Measurements from ENCODE around the gene AMBRA1.

Gene AMBRA1

DNA sequence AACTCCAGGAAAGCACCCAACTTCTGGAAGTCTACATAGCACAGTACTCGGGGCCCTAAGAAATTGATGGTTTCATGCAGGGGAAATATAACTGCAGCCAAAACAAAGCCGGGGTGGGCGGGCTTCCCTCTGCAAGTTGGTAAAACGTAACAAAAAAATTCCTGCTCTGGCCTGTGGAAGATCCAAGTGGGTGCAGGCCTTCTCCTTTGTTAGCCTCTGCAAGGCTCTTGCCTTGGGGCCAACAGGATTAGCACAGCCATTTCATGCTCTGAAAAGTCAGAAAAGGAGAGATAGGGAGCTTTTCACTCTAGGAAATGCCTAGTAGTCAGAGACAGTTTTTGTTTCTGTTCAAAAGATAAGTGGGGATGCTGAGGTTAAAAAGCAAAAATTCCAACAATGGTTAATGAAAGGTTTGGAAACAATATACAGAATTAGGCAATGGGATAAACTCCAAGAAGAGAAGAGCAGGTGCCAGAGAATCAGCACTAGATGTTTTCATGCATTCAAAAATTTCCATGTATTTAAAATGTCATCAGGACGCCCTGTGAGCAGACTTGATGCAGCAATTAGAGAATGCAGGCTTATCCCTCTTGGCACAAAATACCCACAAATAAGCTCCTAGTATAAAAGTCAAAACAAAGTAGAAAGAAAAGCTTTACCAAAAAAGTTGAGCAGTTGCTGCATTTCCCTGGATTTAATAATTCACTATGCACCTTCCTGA is 130.0 kb downstream of the AMBRA1 start:
- DNase-seq: no peak

DNA sequence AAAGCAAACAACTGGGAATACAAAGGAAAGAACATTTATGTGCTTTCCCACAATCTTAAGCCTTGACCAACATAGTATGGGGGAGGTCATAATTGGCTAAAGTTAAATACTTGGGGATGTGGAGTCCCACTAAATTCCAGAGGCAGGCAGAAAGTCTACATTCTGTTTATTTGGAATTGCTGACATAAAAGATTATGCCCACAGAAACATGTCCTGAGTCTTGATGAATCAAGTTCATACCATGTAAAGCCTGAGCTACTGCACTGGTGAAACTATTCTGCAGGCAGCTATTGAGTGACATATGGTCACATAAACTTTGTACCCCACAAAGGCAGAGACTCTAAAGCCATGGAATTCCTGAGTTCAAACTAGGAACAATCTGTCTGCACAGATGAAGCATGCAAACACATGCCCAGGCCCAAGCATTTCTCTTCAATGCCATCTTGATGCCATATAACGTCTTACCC is 132.3 kb downstream of the AMBRA1 start:
- no peak for DNase-seq

DNA sequence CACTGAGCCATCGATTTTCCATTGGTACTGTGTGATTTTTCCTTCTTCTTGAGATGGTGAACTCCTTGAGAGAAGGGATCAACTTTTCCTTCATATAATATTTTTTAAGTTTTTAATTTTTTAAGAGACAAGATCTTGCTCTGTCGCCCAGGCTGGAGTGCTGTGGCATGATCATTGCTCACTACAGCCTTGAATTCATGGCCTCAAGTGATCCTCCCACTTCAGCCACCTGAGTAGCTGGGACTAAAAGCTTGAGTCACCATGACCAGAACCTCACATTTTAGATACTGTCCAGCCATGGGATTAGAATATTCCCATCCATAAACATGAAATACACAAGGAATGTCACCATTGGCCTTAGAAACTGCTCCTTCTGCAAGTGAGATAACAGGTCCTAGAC is 135.3 kb downstream of the AMBRA1 start:
- DNase-seq: no peak

DNA sequence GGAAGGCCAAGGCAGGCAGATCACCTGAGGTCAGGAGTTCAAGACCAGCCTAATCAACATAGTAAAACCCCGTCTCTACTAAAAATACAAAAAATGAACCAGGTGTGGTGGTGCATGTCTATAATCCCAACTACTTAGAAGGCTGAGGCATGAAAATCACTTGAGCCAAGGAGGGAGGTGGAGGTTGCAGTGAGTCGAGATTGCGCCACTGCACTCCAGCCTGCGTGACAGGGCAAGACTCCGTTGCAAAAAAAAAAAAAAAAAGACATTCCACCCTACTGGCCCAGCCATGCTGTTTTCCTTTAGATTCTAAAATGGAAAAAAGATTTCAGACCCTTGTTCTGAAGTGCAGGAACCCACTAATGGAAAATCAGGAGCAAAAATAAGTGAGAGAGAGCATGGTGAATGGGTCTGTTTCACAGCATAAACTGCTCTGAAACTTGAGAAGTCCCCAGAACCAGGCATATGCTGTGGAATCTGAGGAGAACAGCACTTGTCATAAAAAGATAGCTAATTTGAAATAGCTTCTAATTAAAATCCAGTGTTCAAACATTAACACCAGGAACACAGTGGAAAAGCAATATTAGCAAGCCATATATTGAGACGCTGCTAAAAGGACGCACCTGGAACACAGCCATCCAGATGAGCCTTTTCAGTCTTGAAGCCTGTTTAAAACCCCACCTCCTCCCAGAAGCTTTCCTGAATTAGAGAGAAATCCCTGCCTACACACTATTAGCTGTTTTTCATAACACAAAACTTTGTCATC is 136.0 kb downstream of the AMBRA1 start:
- no peak for DNase-seq

DNA sequence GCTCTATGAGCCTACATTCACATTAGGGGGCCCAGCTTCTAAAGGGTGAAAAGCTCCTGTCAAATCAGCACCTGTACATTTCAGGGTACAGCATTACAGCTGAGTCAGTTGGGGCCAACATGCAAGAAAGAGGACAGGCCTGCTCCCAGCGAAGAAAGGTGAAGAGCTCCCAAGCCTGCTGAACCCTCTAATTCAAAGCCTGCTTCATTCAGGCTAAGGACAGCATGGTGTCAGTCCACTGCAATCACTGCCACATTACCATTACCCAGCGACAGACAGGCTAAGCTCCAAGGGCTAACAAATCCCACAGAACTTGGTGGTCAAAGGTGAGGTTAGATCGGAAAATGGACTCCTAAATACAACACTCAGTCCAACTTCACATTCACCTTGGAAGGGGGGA is 136.8 kb downstream of the AMBRA1 start:
- DNase-seq: no peak

DNA sequence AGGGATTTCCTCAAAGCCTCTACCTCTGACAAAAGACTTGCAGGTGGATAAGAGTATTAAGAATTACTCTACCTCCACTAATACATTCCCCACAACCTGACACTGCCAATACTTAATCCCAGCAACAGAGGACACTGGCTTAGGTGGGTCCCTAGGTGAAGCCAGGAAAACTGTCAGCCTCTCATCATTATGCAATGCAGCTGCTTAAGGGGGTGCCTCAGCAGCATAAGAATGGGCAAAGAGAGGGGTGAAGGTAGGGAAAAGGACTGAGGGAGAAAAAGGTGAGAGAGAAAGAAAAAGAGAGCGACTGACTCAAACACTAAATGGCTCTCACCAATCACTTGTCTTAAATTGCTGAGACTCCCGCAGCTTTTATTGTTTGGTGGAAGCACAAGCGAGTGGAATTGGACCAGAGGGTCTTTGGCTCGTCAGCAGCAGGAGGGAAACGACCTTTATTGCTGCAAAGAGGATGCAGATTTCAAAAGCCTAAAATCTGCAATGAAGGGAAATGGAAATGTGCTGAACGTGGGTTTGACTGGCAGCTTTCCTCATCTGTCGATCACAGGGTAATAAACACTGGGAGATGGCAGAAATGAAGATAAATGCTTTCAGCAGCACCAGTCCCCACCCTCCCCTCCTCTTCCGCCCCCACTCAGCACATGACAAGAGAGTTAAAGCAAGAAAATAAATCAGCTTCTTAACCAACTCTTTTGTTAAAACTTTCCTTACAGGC is 137.4 kb downstream of the AMBRA1 start:
- DNase-seq: no peak

DNA sequence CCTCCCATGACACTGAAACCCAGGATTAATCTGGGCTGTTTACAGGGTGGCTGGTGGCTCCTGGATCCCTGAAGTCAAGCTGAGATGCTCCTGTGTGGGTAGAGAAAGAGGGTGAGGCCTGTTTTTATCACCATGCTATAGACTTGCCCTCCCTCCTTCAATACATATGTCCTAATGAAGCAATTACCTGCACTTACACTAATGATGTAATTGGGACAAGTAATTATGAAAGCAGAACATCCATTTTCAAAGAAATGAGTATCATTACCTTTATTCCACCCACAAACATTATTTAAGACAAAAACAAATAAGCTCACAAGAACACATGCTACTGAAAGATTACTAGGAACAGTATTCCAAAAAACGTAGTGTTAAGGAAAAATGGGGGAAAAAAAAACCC is 138.0 kb downstream of the AMBRA1 start:
- no peak for DNase-seq

DNA sequence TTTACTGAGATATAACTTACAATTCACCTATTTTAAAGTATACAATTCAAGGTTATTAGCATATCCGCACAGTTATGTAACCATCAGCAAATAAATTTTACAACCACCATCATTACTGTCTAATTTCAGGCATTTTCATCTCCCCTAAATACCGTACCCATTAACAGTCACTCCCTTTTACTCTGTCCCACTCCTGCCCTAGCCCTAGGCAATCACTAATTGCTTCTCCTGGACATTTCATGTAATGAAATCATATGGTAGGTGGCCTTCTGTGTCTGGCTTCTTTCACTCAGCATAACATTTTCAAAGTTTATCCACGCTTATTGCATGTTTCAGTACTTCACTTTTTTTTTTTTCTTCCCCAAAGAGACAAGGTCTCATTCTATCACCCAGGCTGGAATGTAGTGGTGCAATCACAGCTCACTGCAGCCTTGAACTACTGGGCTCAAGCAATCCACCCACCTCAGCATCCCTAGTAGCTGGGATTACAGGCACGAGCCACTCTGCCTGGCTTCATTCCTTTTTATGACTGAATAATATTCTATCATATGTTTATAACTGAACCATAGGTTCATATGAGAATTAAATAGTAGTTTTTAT is 140.8 kb downstream of the AMBRA1 start:
- no peak for DNase-seq

DNA sequence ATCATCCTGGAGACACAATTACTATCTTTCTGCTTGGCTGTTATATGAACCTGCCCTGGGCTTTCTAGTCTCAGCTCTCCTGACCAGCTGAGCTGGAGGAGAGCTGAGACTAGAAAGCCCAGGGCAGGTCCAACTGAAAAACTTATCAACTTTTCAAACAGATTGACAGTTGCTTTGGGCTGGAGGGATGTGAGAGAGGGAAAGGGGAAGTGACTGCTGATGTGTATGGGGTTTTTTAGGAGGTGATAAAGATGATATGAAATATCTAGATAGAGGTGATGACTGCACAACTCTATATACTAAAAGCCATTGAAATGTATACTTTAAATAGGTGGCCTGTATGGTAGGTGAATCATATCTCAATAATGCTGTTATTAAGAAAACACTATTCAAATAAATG is 142.1 kb downstream of the AMBRA1 start:
- no peak for DNase-seq

DNA sequence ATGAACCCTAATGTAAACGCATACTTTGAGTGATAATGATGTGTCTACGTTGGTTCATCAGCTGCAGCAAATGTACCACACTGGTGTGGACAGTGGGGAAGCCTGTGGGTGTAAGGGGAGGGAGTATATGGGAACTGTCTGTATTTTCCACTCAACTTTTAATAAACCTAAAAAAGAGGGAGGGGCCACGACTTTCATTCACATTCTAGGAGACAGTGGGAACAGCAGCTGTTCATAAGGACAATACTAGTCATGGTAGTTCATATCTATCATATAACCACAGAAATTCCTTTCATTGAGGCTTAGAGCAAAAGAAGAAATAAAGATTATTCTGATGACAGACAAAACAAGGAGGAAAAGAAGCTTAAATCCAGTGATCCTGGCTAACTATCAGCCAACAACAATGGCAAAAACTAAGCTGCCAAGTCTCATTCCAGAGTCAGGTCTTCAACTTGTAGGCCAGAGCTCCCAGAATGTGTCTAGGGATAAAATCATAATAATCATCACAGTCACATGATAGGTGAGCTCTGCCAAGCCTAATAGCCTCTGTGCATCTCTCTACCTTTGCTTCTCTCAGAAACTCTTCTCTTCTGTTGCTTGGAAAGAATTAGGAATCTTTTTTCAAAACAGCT is 142.9 kb downstream of the AMBRA1 start:
- no peak for DNase-seq

DNA sequence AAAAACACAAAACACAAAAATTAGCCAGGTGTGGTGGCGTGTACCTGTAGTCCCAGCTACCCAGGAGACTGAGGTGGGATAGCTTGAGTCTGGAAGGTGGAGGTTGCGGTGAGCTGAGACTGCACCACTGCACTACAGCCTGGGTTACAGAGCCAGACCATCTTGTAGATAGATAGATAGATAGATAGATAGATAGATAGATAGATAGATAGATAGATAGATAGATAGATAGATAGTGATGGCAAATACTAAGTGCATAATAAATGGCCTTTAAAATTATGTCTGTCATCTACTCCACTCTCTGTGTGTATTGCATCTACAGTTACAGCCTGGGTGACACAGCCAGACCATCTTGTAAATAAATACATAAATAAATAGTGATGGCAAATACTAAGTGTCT is 146.3 kb downstream of the AMBRA1 start:
- DNase-seq: no peak

DNA sequence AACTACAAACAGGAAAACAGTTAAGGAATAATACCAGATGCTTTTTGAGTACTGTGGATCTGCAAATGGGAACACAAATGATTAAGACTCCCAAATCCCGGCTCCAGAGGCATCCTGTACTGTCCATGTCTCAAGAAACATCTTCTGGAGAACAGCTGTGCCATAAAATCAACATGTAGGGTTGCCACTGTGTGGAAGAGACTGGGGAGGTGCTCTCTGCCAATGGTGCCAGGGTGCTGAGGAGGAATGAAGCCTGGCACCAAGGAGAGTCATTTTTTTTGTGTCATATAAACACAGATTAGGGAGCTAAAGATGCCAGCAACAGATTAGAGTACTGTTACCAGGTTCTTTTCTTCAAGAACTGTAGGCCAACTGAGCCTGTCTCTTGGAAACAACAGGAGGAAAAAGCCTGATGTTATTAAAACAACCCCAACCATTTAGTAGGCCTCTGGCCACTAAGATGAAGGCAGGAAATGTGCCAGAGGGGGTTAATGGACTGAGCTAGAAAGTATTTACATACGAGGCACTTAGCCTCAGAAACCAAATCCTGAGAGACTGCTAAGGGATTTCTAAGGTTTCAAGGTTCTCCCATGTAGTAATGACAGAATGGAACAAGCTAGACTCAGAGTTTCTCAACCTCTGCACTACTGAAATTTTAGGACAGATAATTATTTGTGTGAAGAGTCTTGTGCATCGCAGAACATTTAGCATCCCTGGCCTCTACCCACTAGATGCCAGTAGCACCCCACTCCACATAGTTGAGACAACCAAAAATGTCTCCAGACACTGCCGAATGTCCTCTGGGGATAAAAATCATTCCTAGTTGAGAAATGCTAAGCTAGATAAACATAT is 147.7 kb downstream of the AMBRA1 start:
- no peak for DNase-seq

DNA sequence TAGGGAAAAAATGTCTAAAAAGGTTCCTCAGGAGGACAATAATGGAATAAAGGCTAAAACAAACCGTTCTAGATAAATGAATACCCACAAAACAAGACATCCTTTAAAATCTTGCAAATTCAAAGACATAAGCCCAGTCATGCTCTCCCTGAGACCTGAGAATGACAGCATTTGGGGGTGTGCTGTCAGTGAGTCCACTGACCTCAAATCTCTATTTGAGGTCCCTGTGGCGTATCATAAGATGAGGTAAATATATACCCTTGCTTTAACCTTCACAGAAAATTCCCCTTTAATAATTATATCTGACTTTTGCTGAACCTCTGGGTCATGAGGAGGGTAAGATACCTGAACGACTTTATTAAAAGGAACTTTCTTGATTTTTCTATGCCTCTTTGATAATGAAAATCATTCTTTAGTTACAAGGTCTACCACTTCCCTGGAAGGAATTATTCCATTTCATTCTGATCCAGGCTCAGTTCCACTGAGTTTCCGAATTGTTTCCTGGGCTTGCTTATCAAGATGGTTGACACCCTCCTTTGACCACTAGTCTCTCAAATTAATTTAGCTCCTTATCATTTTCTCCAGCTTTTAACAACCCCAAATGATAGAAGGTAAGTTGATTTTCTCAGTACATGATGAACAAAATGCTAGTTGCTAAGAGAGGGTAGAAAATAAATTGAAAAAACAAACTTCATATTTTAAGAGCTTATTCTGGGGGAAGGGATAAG is 148.5 kb downstream of the AMBRA1 start:
- DNase-seq: no peak

DNA sequence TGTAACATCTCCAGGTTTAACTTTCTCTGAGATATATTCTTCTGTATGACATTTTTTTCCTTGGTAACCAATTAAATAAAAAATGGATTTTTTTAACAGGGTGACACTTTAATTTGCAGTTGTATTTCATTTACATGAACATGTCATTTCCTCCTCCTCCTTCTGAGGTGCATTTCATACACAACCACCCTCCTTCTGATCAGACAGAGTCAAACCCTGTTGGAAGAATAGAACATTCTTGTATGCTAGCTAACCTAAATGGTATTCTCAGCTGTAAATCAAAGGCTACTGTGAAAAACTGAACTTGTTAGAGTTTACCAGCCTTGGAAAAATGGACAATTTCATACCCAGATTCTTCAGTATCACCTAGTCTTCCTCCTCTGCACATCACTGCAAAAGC is 149.5 kb downstream of the AMBRA1 start:
- no peak for DNase-seq

DNA sequence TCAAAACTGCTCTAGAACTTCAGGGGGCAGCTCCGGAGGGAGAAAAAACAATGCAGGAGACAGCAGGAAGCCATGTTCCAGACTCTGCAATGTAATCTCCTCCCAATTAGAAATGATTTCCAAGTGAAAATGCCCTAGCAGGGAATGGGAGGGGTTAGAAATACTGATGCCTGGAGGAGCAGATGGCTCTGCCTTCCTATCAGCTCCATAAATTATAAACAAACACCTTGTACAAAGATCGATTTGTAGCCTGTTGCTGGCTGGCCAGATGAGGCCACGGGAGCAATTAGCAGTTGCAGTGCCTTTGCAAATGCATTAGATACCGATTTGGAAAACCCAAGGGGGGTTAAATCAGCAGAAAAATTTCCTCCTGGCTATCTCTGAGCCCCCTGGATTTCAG is 155.6 kb downstream of the AMBRA1 start:
- no peak for DNase-seq

DNA sequence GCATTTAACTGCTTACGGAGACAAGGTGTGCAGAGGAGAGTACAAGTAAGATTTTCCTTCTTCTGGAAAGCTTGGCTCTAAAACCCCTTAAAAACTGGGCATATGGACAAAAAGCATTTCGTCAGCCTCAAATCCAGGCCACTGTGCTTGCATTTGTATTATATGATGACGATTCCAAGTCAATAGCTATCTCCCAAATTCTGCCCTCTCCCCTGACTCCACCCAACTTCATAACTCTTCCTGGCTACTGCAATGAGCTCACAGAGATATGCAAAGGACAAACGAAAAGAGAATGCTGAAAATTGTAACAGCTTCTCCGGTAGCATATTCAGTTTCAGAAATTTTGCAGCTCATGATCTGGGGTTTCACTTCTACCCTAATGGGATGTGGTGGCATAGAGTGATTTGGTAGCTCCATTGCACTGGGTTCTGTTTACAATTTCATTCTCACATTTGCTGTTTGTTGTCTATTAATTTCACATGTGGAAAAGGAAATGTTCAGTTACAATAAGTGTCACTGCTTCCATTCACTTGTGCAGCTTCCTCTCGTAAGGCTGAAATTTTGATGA is 156.6 kb downstream of the AMBRA1 start:
- no peak for DNase-seq

DNA sequence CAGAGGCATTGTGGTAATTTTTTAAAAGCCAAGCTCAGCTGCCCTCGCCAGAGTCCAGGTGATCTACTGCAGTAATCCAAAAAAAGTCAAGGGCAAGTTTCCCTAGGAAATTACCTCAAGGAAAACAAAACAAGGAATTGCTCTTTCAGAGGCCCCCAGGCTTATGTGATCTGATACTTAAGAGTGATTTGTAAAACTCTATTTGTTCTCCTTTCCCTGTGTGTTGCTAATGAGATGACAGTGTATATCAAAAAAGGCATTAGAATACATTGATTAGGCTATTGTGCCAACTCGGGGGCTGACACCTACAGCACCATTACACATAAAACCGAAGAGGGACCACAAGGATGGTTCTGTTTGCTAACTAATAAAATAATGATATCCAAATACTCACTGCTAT is 157.7 kb downstream of the AMBRA1 start:
- no peak for DNase-seq

DNA sequence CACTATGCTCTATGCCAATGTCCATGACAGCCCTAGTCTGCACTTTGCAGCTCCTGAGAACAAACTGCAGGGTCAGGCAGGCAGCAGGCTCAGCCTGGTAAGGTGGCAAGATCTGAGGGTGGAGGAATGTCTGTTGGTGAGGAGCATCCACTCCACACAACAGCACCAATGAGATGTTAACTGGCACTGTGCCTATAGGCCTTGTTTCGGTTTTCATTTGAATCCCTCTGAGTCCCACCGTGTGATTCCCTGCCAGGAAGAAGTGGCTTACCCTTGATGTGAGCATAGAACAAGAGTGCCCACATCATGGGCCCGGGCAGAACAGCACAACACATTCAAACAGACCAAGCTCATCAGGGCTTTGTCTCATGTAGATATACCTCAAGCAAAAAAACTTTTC is 158.1 kb downstream of the AMBRA1 start:
- DNase-seq: no peak

DNA sequence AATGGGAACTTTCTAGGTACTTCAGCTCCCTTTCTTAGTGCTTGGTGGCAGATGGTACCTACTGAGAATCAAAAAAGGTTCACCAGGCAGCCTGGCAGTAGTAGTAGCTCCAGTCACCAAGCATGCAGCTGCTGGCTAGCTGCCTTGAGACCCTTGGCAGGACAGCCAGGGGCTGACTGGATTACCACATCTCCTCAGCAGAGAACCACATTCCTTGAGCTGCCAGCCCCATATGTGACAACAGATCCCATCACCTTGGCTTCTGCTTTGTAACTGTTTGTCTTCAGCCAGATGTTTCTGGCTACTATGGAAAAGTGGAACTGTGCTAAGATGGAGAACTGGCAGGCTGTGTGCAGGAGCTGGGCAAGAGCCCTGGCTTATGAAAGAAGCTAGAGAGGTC is 162.6 kb downstream of the AMBRA1 start:
- DNase-seq: no peak

DNA sequence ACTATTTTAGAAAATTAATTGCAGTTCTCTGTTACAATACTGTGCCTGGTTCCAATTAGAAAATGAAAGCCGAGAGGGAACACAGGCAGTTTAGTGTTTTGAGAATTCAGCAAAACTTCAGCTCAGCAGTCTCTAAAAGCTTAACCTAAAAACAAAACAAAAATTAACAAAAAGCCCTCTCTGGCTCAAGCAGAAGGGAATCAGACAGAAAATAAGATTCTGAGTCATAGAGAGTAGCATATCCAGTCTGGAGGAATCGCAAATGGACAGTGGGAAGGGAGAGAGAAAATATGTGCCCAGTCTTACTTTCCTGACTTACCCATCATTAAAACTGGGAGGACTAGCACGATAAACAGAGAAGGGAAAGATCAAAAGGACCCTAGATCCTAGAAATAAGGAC is 164.1 kb downstream of the AMBRA1 start:
- no peak for DNase-seq

DNA sequence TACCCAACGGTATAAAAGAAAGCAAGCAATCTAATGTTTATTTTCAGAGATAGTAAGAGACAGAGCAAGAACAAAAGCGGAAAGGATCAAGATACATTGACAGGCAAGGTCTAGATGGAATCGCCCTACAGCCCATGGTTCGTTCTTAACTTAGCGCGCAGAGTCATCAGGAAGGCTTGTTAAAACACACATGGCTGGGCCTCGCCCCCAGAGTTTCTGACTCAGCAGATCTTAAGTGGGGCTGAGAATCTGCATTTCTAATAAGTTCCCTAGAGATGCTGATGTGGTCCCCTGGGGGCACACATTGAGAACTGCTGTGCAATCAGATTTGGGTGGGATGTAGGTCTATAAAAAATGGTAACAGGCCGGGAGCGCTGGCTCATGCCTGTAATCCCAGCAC is 166.5 kb downstream of the AMBRA1 start:
- no peak for DNase-seq

All from activated T-cell treated with anti-CD3 and anti-CD28 coated beads for 4 hours (primary cell).